Uterus (tissue), 4 donors: ENCODE measurements around the gene ZNF273. TPM values are rescaled to one million over a fixed set of nuclear protein-coding genes. Genes with fewer than 3 reads are reported as not detected.
A peak's percentile ranks its signal among the peaks of the same experiment; 100 is the strongest.

Experiments used
- DNase-seq, 2 donors: peaks; one replicate each; pipeline ENCODE4 v3.0.0-alpha.2; 2019 to 2020
- H3K27ac ChIP-seq, 2 donors: fragments of 200-600 bp; sonication (generic); 1 replicate in 1 of 2; 2 replicates in 1 of 2; pipeline ENCODE4 v1.5.1; 2016 to 2018
- H3K27me3 ChIP-seq, 2 donors: fragments of 200-600 bp; sonication (generic); one replicate each; pipeline ENCODE4 v1.5.1; 2018 to 2019; ENCODE audit warnings: control low read depth in 1 of 2
- H3K36me3 ChIP-seq, 2 donors: fragments of 200-600 bp; sonication (generic); one replicate each; pipeline ENCODE4 v1.5.1; 2019; ENCODE audit warnings: control low read depth in 1 of 2
- H3K4me1 ChIP-seq, 2 donors: fragments of 200-600 bp; sonication (generic); one replicate each; pipeline ENCODE4 v1.5.1; 2018 to 2019; ENCODE audit warnings: control low read depth in 1 of 2
- H3K4me3 ChIP-seq, 2 donors: fragments of 200-600 bp; sonication (generic); 1 replicate in 1 of 2; 2 replicates in 1 of 2; pipeline ENCODE4 v1.5.1; 2018 to 2019; ENCODE audit warnings: mild to moderate bottlenecking in 1 of 2
- H3K9me3 ChIP-seq, 2 donors: fragments of 200-600 bp; sonication (generic); one replicate each; pipeline ENCODE4 v1.5.1; 2019; ENCODE audit warnings: control low read depth in 1 of 2
- POLR2A ChIP-seq, 2 donors: fragments of 450-650 bp; IDR thresholded peaks; one replicate each; pipeline ENCODE4 v1.6.1; 2016; ENCODE audit warnings: antibody characterized with exemption in 2 of 2, mild to moderate bottlenecking in 1 of 2, moderate library complexity in 1 of 2
- intact Hi-C: fragments of 100-400 bp; cut with DNase I; formaldehyde crosslinking; loops from one replicate; pipeline ENCODE4 v1.15.1; 2023; ENCODE audit warnings: low total_unique reads
- total RNA-seq, 4 donors: library from RNA; depleted of rRNA in 3 of 4; stranded (reverse); fragments of >200 nt in 3 of 4; gene quantifications; one replicate each; pipeline versions ENCODE4 v1.1.0 to v1.2.4, GENCODE V29; 2014 to 2023
- TF ChIP-seq, protein P1 (sequence below), 4 experiments: fragments of 200-600 bp in 2 of 4; fragments of 450-650 bp in 2 of 4; sonication (generic) in 2 of 4; IDR thresholded peaks; one replicate each; pipeline ENCODE4 v1.5.1; 2016 to 2019; ENCODE audit warnings: antibody characterized with exemption in 4 of 4, mild to moderate bottlenecking in 2 of 4, moderate library complexity in 1 of 4
- donor health status: DM: yes; HTN: yes; CAD: no.

Gene ZNF273
- total RNA-seq, 4 donors from 2014 or later, result 1.5 to 21.8 (median 8.0) TPM

DNA sequence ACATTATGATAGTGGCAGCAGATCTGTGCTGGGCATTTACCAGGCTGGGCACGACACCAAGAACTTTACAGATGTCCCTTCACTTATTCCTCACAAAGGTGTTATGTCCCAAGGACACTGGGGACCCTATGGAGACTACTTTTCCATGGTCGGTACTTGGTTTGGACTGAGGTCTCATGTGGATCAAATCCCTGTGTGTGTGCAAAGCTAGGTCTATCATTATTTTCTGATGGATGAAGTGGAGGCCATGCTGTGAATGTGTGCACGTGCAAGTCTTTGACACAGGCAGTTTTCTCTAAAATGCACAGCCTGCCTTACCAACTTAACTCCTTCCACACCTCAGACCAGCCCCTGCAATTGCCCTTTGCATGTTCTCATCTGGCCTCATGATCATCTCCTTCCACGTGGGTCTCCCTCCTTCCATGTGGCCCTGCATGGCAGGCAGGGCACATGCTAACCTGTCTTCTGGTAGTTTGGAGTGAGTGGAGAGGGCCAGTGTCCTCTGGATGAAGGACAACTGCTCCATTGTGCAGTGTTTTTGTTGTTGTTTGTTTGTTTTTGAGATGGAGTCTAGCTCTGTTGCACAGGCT lies 16.0 kb upstream of the ZNF273 start:
- Histone ChIP-seq H3K9me3 (no peaks in the 10 kb centered on the region), H3K27me3 (no peaks in the 10 kb centered on the region), H3K4me3 (no peak overlapping the region), H3K27ac (no peak overlapping the region), H3K4me1 (peaks cover 0 to 7% of the 10 kb centered on the region in 2 donors), H3K36me3 (no peaks in the 10 kb centered on the region)
- DNase-seq, result peak in 1 of 2 donors; percentile 1
- TF ChIP-seq, protein P1, sequence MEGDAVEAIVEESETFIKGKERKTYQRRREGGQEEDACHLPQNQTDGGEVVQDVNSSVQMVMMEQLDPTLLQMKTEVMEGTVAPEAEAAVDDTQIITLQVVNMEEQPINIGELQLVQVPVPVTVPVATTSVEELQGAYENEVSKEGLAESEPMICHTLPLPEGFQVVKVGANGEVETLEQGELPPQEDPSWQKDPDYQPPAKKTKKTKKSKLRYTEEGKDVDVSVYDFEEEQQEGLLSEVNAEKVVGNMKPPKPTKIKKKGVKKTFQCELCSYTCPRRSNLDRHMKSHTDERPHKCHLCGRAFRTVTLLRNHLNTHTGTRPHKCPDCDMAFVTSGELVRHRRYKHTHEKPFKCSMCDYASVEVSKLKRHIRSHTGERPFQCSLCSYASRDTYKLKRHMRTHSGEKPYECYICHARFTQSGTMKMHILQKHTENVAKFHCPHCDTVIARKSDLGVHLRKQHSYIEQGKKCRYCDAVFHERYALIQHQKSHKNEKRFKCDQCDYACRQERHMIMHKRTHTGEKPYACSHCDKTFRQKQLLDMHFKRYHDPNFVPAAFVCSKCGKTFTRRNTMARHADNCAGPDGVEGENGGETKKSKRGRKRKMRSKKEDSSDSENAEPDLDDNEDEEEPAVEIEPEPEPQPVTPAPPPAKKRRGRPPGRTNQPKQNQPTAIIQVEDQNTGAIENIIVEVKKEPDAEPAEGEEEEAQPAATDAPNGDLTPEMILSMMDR (IDR thresholded peaks at IDR 0.05), result no peak
- no peak for TF ChIP-seq POLR2A (IDR thresholded peaks at IDR 0.05)
- intact Hi-C loops, result no loop called here

DNA sequence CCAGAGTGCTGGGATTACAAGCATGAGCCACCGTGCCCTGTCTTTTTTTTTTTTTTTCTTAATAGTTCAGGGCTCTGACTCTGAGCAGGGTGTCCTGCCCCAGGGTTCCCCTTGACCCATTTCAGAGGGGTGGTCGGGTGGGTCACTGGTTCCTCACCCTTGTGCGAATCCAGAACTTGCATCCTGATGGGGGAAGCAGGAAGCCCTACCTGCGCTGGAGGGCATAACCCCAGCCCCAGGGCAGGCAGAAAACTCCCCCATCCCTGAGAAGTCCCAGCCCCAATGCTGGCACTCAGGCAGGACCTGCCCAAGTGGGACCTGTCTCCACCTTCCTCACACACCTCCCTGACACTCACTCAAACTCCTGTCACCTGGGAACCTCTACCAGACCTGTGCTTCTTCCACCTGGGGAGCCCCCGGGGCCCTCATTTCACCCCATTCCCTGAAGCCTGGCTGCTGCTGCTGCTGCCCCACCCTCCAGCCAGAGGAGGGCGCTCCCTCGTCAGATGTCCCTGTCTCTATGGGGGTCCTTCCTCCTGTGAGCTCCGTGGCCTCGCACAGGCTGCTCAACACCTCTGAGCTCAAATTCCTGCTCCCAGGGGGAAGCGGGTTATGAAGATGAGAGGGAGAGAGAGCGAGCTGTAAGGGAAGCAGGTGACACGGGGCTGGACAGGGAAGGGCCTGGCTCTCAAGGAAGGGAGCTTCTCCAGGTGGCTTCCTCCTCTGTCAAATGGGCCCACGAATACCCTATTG lies 15.1 kb upstream of the ZNF273 start:
- TF ChIP-seq, protein P1 (IDR thresholded peaks at IDR 0.05), result peak in 2 of 4 experiments; percentile 6 to 14
- no peak for TF ChIP-seq POLR2A (IDR thresholded peaks at IDR 0.05)
- H3K4me1 ChIP-seq, result peaks cover 0 to 7% of the 10 kb centered on the region in 2 donors
- H3K27ac ChIP-seq, result no peak overlapping the region
- peak in 1 of 2 donors; percentile 10 for DNase-seq
- H3K4me3 ChIP-seq, result peak overlapping the region; percentile 32 to 37
- intact Hi-C loops, result no loop called here
- H3K9me3 ChIP-seq, result no peaks in the 10 kb centered on the region
- H3K36me3 ChIP-seq, result no peaks in the 10 kb centered on the region
- H3K27me3 ChIP-seq, result no peaks in the 10 kb centered on the region

DNA sequence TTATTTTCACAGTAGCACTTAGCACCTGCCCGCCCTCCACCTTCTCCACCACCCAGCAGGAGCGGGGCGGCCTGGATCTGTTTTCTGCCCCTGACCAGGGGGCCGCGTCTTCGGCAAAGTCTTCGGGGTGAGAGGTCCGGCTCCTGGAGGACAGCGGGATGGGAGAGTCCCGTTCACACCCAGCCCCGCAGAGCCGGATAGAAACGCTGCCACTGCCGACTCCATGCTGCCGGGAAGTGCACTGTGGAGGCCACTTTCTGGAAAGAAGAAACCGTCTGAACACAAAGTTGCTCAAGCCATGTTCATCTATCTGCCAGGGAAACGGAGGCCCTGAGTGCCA lies 14.5 kb upstream of the ZNF273 start:
- DNase-seq, result no peak
- peaks cover 0 to 7% of the 10 kb centered on the region in 2 donors for H3K4me1 ChIP-seq
- intact Hi-C loops, result no loop called here

DNA sequence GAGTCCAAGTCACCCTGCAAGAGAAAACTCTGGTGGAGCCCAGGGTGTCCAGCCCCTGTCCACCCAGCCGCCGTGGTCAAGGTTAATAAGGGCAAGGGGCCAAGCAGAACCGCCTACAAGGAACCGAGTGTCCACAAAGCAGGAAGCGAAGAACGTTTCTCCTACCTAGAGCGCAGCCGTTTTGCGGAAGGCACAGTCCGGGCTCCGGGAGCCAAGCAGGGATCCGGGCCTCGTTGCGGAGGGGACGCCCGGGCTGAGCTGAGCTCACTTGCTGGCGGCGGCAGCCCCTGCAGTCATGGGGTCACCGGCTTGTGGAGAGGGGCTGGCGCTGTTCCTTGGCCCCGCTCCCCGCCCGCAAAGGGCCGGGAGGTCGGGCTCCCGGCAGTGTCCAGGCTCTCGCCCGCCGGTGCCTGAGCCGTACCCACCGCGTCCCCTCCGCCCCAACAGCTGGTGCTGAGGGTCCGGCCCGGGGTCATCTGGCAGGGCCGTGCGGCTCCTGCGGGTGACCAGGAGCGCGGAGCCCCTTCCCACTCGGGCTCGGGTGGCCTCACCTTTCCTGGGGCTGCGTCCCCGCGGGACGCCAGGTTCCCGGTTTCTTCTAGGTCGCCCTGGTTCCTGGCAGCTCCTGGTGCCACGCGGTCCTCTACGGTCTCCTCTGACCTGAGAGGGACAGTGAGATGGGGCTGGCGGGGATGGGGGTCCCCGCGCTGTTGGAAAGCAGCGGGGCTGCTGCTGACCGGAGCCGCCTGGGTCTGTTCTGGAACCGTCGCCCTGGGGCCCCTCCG lies 14.0 kb upstream of the ZNF273 start:
- intact Hi-C loops, result no loop called here
- Histone ChIP-seq H3K27ac (no peak overlapping the region), H3K9me3 (no peaks in the 10 kb centered on the region), H3K27me3 (no peaks in the 10 kb centered on the region), H3K4me1 (peaks cover 0 to 7% of the 10 kb centered on the region in 2 donors), H3K4me3 (peak overlapping the region; percentile 32 to 37), H3K36me3 (no peaks in the 10 kb centered on the region)
- no peak for DNase-seq
- TF ChIP-seq POLR2A (IDR thresholded peaks at IDR 0.05), result no peak
- TF ChIP-seq, protein P1 (IDR thresholded peaks at IDR 0.05), result no peak

More for the DNA sequence above, 14.5 kb upstream of the ZNF273 start:
- Histone ChIP-seq H3K27me3 (no peaks in the 10 kb centered on the region), H3K9me3 (no peaks in the 10 kb centered on the region), H3K4me3 (peak overlapping the region; percentile 32 to 37), H3K27ac (no peak overlapping the region), H3K36me3 (no peaks in the 10 kb centered on the region)
- TF ChIP-seq POLR2A (IDR thresholded peaks at IDR 0.05), result no peak
- TF ChIP-seq, protein P1 (IDR thresholded peaks at IDR 0.05), result no peak
